GM18517 (cell line): Measurements from ENCODE around the gene PLA2G4E.

Experiments used
- ATAC-seq: cut with Tn5 transposase; IDR thresholded peaks from one replicate; pipeline ENCODE4 v1.9.1; 2021; ENCODE audit warnings: mild to moderate bottlenecking, moderate library complexity; ENCODE audit not compliant: unreplicated experiment

The PLA2G4E gene

DNA sequence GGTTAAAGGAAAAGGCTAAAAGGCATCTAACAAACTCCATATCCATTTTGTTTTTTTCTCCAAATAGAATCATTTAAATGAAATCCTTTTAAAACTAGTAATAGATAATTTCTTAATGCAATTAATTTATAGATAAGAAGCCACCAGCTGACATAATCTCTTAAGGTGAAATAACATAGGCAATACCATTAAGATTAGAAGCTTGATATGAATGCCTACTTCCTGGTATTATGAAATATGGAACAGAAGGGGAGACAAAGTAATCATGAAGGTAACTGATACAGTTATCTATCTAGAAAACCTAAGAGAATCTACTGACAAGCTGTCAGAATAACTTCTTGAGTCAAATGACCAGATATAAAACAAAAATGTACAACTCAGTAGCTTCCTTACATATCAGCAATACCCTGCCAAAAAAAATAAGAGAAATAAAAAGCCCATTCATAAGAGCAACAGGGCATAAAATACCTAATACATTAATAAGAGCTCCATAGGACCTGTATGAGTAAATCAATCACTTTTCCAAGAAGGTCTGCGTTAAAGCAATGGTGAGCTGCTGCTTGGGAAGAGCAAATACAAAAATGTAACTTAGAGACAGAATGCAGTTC lies 59.1 kb downstream of the PLA2G4E start:
- no peak for ATAC-seq

DNA sequence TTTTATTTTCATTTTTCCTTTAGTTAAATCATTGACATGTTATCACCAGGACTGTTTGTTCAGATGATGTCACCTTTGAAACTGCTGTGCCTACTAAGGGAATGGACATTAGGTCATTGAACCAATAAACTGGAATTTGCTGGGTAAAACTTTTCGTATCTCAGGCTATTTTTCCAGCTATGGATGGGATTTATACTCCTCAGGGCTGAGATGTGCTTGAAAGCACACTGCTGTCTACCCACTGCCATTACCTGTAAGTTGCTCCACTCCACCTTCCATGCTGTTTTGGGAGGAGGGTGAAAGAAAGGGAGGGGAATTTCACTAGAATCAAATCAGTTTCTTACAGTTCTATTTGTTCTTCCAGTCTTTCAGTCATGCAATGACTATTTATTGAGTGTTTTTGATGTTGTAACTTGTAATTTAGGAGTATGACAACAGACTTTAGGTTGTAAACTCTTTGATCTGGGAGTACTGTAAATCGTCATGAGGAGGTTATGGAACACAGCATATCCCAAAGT lies 59.8 kb downstream of the PLA2G4E start:
- ATAC-seq = no peak

DNA sequence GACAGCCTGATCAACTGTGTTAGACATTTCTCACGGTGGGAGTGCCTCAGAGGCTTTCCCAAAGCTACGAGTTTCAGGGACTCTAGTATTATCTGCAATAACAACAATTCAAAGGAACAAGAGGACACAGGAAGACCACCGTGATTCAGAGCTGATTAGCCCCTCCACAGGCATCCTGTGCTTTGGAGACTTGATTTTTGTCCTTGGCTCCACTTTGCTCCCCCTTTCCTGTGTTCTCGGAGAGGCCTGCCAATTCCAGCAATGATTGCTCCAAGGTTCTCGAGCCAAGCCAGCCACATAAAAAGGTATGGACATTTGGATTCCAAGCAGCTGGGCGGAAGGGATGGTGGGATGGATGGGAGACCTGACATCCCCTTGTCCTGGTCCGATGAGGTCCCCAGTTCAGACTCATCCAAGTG lies 62.8 kb downstream of the PLA2G4E start:
- ATAC-seq = no peak

DNA sequence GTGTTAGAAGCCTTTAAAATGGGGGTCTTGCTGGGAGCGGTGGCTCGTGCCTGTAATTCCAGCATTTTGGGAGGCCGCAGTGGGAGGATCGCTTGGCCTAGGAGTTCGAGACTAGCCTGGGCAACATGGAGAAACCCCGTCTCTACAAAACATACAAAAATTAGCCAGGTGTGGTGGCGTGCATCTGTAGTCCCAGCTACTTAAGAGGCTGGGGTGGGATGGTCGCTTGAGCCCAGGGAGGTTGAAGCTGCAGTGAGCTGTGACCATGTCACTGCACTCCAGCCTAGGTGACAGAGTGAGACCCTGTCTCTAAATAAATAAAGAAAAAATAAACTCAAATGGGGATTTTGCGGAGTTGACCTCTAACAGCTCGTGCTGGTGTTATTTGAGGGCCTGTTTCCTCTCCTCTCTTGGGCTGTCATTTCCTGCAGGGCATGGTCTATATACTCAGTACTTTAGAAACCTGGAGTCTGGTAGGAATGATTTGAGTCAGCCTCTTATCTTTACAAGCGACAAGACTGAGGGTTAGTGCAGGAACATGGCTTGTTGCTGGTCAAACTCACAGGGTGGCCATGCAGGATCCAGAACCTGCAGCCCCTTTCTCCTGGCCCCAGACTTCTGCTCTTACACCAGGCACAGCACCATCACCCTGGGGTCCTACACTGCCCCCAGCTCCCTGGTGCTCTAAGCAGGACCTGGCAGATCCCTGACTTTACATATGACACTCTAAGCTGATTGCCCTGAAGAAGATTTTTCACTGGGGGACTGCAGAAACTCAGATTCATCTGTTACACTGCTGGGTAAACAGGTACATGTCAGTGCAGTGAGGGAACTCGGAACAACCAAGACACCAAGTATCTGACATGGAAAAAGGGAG lies 63.6 kb downstream of the PLA2G4E start:
- peak; percentile 60 for ATAC-seq

DNA sequence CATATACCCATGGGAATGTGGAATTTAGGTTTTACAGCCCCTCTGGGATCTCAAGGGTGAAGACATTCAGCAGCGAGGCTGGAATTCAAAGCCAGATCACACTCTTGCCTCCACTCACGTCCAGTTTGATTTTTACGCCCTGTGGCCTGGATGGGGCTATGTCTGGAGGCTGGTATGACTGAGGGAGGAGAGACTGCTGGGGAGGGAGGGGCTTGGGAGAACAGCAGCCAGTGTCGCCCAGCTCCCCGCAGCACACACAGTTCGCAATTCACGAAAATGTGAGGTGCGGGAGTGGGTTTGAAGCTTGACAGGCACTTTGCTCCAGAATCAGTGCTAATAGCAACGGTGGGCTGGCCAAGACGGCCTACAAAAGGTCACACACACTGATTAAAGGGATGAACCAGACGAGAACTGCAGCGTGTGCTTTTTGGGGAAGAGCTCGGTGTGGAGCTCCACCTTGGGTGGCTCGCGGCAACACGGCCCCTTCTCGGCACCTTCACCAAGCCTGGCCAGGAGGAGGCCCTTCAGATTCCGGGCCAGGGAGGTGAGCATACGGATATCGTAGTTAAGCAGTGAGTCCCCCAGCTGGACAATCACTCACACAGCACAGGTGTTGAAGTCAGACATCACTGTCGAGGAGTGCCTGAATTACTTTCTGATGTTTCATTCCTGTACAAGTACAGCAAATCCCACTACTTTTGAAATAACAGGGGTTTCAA lies 64.9 kb downstream of the PLA2G4E start:
- ATAC-seq = no peak

DNA sequence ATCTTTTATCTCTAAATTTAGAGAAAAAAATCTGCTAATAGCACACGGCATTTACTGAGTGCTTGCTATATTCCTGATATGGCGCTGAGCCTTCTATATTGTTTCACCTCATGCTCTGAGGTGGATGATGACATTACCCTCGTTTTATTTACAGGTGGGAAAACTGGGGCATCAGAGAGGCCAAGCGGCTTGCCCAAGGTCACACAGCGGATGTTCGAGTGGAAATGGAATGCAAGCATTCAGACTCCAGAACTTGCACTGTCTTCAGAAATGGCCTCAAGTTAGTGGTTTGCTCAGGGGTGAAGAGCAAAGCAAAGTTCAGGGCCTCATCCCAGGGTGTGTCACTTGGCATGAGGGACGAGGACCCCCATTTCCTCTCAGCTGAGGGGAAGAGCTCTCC lies 65.7 kb downstream of the PLA2G4E start:
- no peak for ATAC-seq

DNA sequence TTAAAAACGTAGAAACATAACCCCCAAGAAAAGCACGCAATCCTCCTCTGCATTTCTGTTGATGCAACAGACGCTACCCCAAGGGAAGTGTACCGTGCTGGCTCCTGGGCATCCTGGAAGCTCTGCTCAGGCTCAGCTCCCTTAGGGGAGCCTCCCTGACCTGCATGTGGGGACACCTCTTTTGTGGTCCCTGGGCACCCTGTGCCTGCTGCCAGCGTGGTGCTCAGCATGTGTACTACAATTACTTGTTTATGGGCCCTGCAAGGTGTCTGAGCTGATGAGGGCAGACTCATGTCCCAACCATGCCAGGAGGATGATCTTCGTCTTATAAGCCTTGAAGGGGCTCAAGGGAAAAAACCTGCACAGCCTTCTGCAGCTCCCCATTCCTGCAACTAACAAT lies 66.8 kb downstream of the PLA2G4E start:
- no peak for ATAC-seq

DNA sequence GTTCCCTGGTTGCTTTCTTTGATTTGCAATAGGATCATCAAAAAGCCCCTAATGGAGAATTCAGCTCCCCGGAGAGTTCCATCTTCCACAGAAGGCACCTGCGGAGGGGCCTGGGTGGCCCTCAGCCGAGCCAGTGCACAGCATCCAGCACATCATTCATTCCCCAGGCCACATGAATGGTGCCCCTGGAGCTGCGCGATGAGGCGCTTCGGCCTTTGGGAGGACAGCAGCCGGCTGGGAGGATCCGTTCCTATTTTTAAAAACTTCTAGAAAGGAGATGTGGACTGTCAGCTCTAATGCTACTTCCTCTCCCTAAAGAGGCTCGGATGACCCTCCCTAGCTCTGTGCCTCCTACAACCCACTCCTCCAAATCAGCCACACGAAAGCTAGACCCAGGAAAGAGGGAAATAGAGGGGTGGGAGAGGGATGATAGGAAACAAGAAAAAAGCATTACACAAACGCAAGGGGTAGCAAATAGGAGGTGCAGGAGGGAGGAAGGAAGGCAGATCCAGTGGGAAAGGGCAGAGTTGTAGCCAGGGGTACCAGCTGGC lies 68.8 kb downstream of the PLA2G4E start:
- ATAC-seq = no peak

DNA sequence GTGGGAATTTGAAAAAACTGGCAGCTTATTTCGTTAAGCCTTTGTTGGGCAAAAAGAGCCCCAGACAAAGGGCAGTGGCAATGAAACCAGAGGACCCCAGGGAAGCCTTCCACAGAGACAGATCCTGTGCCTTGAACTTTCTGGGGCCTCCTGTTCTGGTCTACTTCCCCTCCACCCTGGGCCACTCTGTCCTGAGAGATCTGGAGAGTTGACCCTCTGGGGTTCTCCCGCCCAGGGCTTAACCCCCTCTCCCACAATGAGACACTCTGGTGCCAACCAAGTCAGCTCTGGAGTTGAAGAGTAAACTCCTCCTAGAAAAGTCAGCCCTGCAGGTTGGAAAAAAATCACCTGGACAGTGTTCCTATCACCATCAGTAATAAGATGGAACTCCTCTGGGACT lies 69.3 kb downstream of the PLA2G4E start:
- no peak for ATAC-seq

DNA sequence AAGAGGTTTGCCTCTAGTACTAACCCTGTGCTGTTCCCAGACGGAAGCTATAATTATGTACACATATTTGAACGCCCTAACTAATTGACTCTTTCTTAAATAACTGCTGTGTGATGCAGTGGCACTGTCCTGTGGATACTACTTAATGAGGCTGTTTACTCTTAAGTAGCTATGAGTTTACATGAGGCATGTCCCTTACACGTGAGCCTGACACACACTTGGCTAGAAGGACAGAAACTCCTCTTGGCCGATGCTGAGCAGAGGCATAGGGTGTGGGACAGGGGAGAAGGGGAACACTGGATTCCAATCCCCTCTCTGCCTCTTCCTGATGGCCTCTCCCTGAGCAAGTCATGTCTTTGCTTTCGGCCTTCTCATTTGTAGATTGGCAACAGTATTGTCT lies 70.4 kb downstream of the PLA2G4E start:
- ATAC-seq = no peak

DNA sequence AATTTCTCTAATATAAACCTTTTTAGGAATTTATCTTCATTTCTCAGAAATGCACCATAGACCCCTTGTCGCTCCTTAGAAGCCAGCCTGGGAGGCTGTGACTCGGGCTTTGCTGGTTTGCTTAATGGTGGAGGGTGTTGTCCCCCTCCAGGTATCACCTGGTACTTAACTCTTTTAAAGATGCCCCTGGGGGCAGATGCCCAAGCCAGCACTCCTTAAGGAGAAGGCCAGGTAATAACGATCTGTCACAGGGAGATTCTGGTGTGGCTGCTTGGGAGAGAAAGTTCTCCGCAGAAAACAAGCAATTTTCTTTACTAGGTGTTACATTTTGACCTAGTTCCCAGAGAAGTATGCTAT lies 70.7 kb downstream of the PLA2G4E start:
- no peak for ATAC-seq

DNA sequence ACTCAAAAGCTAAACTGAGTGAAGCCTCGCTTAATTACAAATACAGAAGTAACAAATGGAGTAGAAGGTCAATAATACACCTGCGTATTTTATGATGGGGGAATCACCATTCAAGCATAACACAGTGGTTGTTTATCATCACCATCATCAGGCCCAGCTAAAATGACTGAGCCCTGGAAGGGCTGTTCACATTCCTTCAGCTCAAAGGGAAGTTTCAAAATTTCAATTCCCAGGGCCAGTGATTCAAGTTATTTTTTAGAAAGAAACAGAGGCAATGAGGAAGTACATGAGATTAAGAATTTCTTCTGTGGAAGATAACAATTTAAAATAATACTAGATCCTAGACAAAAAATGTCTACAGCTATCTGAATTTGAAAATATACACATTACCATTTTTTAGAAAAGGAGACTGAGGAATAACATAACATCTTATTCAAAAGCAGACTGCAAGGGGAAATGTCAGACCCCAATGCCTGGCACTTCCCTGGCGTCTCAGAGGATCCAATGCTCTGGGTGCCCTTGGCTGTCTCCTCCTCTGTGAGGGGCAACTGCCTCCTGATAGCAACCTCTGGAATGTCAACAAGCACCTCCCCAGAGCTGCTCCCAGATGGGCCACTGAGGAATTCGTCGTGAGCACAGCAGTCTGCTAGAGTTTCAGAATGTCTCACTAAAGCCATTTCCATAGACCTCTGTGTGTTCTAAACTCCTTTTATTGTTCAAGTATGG lies 71.3 kb downstream of the PLA2G4E start:
- no peak for ATAC-seq

DNA sequence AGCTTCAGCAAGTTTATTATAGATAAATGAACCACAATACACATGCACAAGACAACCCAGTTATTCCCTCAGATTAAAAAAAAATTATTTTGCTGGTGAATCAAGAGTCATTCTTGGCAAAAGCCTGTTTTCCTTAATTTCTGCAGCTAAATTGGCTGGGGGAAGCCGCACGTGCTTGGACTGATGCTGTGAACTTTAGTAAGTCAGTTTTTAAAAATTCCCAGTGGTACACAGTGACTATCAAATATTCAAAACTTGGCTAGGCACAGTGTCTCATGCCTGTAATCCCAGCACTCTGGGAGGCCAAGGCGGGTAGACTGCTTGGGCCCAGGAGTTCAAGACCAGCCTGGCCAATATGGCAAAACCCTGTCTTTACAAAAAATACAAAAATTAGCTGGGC lies 72.4 kb downstream of the PLA2G4E start:
- ATAC-seq = no peak

DNA sequence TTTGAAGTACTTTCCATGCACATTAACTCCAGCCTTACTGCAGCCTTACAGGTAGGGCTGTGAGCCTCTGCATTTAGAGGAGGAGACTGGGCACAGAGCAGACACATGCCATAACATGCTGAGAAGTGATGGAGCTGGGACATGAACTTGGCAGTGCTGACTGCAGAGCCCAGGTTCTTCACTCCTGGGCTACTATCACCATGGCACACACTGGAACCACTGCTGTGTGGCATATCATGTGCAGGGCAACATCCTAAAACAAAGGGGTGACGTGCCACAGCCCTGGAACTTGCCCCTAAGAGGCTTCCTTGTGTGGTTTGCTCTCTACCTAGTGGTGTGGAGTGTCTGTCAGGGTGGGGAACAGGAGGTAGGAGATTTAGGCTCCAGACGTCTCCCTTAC lies 73.9 kb downstream of the PLA2G4E start:
- no peak for ATAC-seq

DNA sequence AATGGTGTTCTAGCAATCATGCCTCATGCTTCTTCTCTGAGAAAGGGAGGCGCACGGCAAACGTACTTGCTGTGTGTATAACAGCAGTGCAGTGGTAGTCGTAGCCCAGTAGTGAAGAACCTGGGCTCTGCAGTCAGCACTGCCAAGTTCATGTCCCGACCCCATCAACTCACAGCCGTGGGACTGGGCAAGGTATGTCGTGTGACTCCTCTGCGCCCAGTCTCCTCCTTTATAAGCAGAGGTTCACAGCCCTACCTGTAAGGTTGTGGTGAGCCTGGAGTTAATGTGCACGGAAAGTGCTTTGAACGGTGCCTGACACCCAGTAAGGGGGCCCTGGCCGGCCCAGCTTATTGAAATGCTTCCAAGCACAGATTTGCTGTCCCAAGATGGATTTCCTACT lies 75.1 kb downstream of the PLA2G4E start:
- ATAC-seq = no peak

DNA sequence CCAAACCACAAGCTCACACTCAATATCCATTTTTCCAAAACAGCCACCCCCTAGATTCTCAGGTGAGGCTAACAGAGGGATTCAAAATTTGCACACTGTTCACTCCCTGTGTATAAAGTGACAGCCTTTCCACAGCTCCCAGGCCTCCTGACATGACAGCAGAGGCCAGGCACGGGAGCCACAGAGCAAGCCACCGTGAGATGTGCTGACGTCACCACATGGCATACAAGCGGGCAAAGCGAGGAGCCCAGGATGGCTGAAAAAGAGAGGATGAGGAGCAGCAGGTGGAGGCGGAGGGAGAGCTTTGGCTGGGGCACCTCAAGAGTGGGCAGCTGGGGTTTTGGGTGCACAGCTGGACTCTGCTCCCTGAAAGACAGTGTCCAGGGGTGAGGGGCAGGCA lies 75.6 kb downstream of the PLA2G4E start:
- ATAC-seq = no peak

DNA sequence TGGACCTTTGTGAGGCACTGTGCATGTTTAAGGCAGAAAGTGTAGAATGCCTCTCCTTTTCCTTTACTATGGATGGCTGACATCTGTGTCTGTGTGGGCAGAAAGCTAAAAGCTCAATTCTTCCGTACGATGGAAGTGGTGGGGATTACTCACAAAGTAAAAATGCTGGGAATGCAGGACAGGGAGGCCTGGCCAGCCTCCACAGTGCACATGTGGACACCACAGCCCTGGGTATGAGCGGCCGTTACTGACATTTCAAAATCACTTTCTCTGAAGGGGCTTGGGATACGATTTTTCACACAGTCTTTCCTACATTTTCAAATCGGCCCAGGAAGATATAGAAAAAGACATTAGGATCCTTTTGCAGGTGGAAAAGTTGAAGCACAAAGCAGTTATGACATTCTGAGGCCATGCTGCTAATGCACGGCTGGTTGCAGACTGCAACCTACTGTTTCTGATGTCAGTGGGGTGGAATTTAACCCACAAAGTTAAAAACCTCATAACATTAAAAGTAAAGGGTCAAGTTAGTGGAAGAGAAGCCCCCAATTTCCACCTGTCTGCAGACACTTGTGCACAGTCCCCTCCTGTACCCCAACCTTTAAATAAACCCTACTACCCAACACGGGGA lies 76.4 kb downstream of the PLA2G4E start:
- ATAC-seq = no peak

DNA sequence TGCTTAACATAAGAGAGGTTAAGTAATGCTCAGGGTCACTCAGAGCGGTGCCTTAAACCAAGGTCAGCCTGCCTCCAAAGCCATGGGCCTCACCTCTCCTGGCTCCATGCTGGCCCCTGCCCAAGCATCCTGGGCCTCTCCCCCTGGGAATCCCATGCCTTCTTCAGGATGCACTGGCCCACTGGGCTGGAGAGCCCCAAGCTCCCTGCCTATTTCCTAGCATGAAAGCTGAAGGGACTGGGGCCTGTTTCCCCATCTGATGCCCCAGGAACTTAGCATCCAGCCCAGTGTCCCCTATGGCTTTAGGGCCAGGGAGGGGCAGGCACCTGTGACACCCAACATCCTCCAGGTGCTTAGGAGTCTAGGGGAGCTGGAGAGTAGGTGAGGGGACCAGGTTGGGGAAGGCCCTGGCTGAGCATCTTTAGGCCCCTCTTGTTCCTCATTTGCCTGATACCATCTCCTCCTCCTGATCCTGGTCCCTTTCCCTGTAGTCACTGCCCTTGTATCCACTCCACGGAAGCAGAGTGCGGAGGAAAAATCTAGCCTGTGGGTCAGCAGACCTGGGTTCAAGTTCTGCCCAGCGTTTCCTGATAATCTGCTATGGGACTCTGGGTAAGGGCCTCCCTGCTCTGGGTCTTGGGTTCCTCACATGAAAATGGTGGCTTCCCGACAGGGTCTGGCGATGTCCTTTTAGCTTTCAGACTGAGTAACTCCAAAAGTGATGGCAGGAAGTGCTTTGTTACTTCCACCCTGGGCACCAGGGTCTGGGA lies 77.1 kb downstream of the PLA2G4E start:
- no peak for ATAC-seq

DNA sequence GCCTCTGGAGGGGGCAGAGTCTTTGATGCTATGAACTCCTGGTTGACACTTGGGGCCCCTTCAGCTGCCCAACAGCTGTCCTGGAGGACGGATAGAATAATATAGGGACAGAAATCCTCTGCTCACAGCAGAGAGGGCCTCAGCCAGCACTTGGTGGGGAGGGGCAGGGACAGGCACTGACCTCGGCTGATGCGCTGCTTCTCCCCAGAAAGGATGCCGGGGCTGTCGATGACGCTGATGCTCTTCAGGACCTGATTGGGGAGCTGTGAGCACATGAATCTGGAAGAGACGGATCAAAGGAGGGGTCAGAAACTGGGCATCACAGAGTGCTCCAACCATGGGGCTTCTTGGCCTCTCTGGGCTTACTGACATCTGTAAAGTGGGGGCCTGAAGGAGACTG lies 78.0 kb downstream of the PLA2G4E start:
- no peak for ATAC-seq
